Measurements from ENCODE around the gene GBP4.

The GBP4 gene

GRCh38 chr1:89199525-89200031 is 836 bp upstream of the GBP4 start:
- H3K4me3 ChIP-seq (ENCODE audit: low read depth in 1 of 2, low read length in 2 of 2), result peak overlapping the region; percentile 67 to 96
- H3K27ac ChIP-seq (ENCODE audit: low read length), result peak overlapping the region; percentile 91
- H3K4me1 ChIP-seq (ENCODE audit: control insufficient read depth in 1 of 2, insufficient read depth in 2 of 2, low read length in 2 of 2), result peaks cover 0 to 4% of the 10 kb centered on the region in 2 donors
- no peaks in the 10 kb centered on the region for H3K36me3 ChIP-seq (ENCODE audit: control insufficient read depth in 1 of 2, insufficient read depth in 2 of 2, low read length in 2 of 2)
- H3K27me3 ChIP-seq (ENCODE audit: low read depth, low read length), result no peaks in the 10 kb centered on the region
- no peaks in the 10 kb centered on the region for H3K9me3 ChIP-seq (ENCODE audit: control insufficient read depth in 1 of 2, low read length in 2 of 2)

GRCh38 chr1:89198081-89198480 is 661 bp downstream of the GBP4 start:
- peak overlapping the region; percentile 91 for H3K27ac ChIP-seq (ENCODE audit: low read length)
- H3K4me3 ChIP-seq (ENCODE audit: low read depth in 1 of 2, low read length in 2 of 2), result peak overlapping the region; percentile 67 to 96
- H3K9me3 ChIP-seq (ENCODE audit: control insufficient read depth in 1 of 2, low read length in 2 of 2), result no peaks in the 10 kb centered on the region
- peaks cover 0 to 4% of the 10 kb centered on the region in 2 donors for H3K4me1 ChIP-seq (ENCODE audit: control insufficient read depth in 1 of 2, insufficient read depth in 2 of 2, low read length in 2 of 2)
- H3K36me3 ChIP-seq (ENCODE audit: control insufficient read depth in 1 of 2, insufficient read depth in 2 of 2, low read length in 2 of 2), result no peaks in the 10 kb centered on the region
- H3K27me3 ChIP-seq (ENCODE audit: low read depth, low read length), result no peaks in the 10 kb centered on the region

- no peaks in the 10 kb centered on the region for H3K4me1 ChIP-seq (ENCODE audit: control insufficient read depth in 1 of 2, insufficient read depth in 2 of 2, low read length in 2 of 2)
- no peak overlapping the region for H3K27ac ChIP-seq (ENCODE audit: low read length)
- no peaks in the 10 kb centered on the region for H3K27me3 ChIP-seq (ENCODE audit: low read depth, low read length)
- no peak overlapping the region for H3K4me3 ChIP-seq (ENCODE audit: low read depth in 1 of 2, low read length in 2 of 2)
- no peaks in the 10 kb centered on the region for H3K9me3 ChIP-seq (ENCODE audit: control insufficient read depth in 1 of 2, low read length in 2 of 2)
- H3K36me3 ChIP-seq (ENCODE audit: control insufficient read depth in 1 of 2, insufficient read depth in 2 of 2, low read length in 2 of 2), result no peaks in the 10 kb centered on the region
Measured at GRCh38 chr1:89195476-89195875, 3.3 kb downstream of the GBP4 start.

- no peaks in the 10 kb centered on the region for H3K27me3 ChIP-seq (ENCODE audit: low read depth, low read length)
- peaks cover 3 to 7% of the 10 kb centered on the region in 2 donors for H3K36me3 ChIP-seq (ENCODE audit: control insufficient read depth in 1 of 2, insufficient read depth in 2 of 2, low read length in 2 of 2)
- no peaks in the 10 kb centered on the region for H3K4me1 ChIP-seq (ENCODE audit: control insufficient read depth in 1 of 2, insufficient read depth in 2 of 2, low read length in 2 of 2)
- H3K27ac ChIP-seq (ENCODE audit: low read length), result no peak overlapping the region
- no peak overlapping the region for H3K4me3 ChIP-seq (ENCODE audit: low read depth in 1 of 2, low read length in 2 of 2)
- no peaks in the 10 kb centered on the region for H3K9me3 ChIP-seq (ENCODE audit: control insufficient read depth in 1 of 2, low read length in 2 of 2)
Measured at GRCh38 chr1:89191314-89191713, 7.4 kb downstream of the GBP4 start.

GRCh38 chr1:89190017-89190416 is 8.7 kb downstream of the GBP4 start:
- Histone ChIP-seq H3K27ac (ENCODE audit: low read length) (no peak overlapping the region), H3K36me3 (ENCODE audit: control insufficient read depth in 1 of 2, insufficient read depth in 2 of 2, low read length in 2 of 2) (peaks cover 10 to 13% of the 10 kb centered on the region in 2 donors), H3K9me3 (ENCODE audit: control insufficient read depth in 1 of 2, low read length in 2 of 2) (no peaks in the 10 kb centered on the region), H3K27me3 (ENCODE audit: low read depth, low read length) (no peaks in the 10 kb centered on the region), H3K4me1 (ENCODE audit: control insufficient read depth in 1 of 2, insufficient read depth in 2 of 2, low read length in 2 of 2) (no peaks in the 10 kb centered on the region), H3K4me3 (ENCODE audit: low read depth in 1 of 2, low read length in 2 of 2) (no peak overlapping the region)

- Histone ChIP-seq H3K27me3 (ENCODE audit: low read depth, low read length) (no peaks in the 10 kb centered on the region), H3K4me1 (ENCODE audit: control insufficient read depth in 1 of 2, insufficient read depth in 2 of 2, low read length in 2 of 2) (no peaks in the 10 kb centered on the region), H3K36me3 (ENCODE audit: control insufficient read depth in 1 of 2, insufficient read depth in 2 of 2, low read length in 2 of 2) (peaks cover 5 to 10% of the 10 kb centered on the region in 2 donors), H3K27ac (ENCODE audit: low read length) (no peak overlapping the region), H3K4me3 (ENCODE audit: low read depth in 1 of 2, low read length in 2 of 2) (no peak overlapping the region), H3K9me3 (ENCODE audit: control insufficient read depth in 1 of 2, low read length in 2 of 2) (peaks cover 3% of the 10 kb centered on the region in 2 donors)
Measured at GRCh38 chr1:89179343-89179742, 19.4 kb downstream of the GBP4 start.

- Histone ChIP-seq H3K4me3 (ENCODE audit: low read depth in 1 of 2, low read length in 2 of 2) (no peak overlapping the region), H3K4me1 (ENCODE audit: control insufficient read depth in 1 of 2, insufficient read depth in 2 of 2, low read length in 2 of 2) (no peaks in the 10 kb centered on the region), H3K9me3 (ENCODE audit: control insufficient read depth in 1 of 2, low read length in 2 of 2) (no peaks in the 10 kb centered on the region), H3K27me3 (ENCODE audit: low read depth, low read length) (no peaks in the 10 kb centered on the region), H3K36me3 (ENCODE audit: control insufficient read depth in 1 of 2, insufficient read depth in 2 of 2, low read length in 2 of 2) (no peaks in the 10 kb centered on the region), H3K27ac (ENCODE audit: low read length) (no peak overlapping the region)
Measured at GRCh38 chr1:89176971-89177370, 21.8 kb downstream of the GBP4 start.

- Histone ChIP-seq H3K4me3 (ENCODE audit: low read depth in 1 of 2, low read length in 2 of 2) (no peak within 1 kb of the TSS), H3K27ac (ENCODE audit: low read length) (no peak within 1 kb of the TSS), H3K36me3 (ENCODE audit: control insufficient read depth in 1 of 2, insufficient read depth in 2 of 2, low read length in 2 of 2) (no peaks in the 10 kb centered on the region), H3K27me3 (ENCODE audit: low read depth, low read length) (no peaks in the 10 kb centered on the region), H3K9me3 (ENCODE audit: control insufficient read depth in 1 of 2, low read length in 2 of 2) (no peaks in the 10 kb centered on the region), H3K4me1 (ENCODE audit: control insufficient read depth in 1 of 2, insufficient read depth in 2 of 2, low read length in 2 of 2) (no peaks in the 10 kb centered on the region)
Measured at GRCh38 chr1:89175601-89176256, 23.0 kb downstream of the GBP4 start, which contains the start of gene GBP7. Gene GBP7 (minus strand): TSS chr1:89176003. CDS start chr1:89171935, 4,068 bp downstream.

- H3K4me1 ChIP-seq (ENCODE audit: control insufficient read depth in 1 of 2, insufficient read depth in 2 of 2, low read length in 2 of 2), result no peaks in the 10 kb centered on the region
- no peak overlapping the region for H3K4me3 ChIP-seq (ENCODE audit: low read depth in 1 of 2, low read length in 2 of 2)
- H3K27ac ChIP-seq (ENCODE audit: low read length), result no peak overlapping the region
- no peaks in the 10 kb centered on the region for H3K9me3 ChIP-seq (ENCODE audit: control insufficient read depth in 1 of 2, low read length in 2 of 2)
- H3K36me3 ChIP-seq (ENCODE audit: control insufficient read depth in 1 of 2, insufficient read depth in 2 of 2, low read length in 2 of 2), result no peaks in the 10 kb centered on the region
- no peaks in the 10 kb centered on the region for H3K27me3 ChIP-seq (ENCODE audit: low read depth, low read length)
Measured at GRCh38 chr1:89174491-89174890, 24.3 kb downstream of the GBP4 start.

GRCh38 chr1:89172468-89173143 is 26.1 kb downstream of the GBP4 start:
- no peaks in the 10 kb centered on the region for H3K27me3 ChIP-seq (ENCODE audit: low read depth, low read length)
- H3K4me3 ChIP-seq (ENCODE audit: low read depth in 1 of 2, low read length in 2 of 2), result no peak overlapping the region
- H3K27ac ChIP-seq (ENCODE audit: low read length), result no peak overlapping the region
- no peaks in the 10 kb centered on the region for H3K36me3 ChIP-seq (ENCODE audit: control insufficient read depth in 1 of 2, insufficient read depth in 2 of 2, low read length in 2 of 2)
- no peaks in the 10 kb centered on the region for H3K9me3 ChIP-seq (ENCODE audit: control insufficient read depth in 1 of 2, low read length in 2 of 2)
- no peaks in the 10 kb centered on the region for H3K4me1 ChIP-seq (ENCODE audit: control insufficient read depth in 1 of 2, insufficient read depth in 2 of 2, low read length in 2 of 2)

GRCh38 chr1:89171067-89171438 is 27.7 kb downstream of the GBP4 start:
- H3K27me3 ChIP-seq (ENCODE audit: low read depth, low read length), result no peaks in the 10 kb centered on the region
- H3K36me3 ChIP-seq (ENCODE audit: control insufficient read depth in 1 of 2, insufficient read depth in 2 of 2, low read length in 2 of 2), result no peaks in the 10 kb centered on the region
- no peak overlapping the region for H3K4me3 ChIP-seq (ENCODE audit: low read depth in 1 of 2, low read length in 2 of 2)
- no peaks in the 10 kb centered on the region for H3K9me3 ChIP-seq (ENCODE audit: control insufficient read depth in 1 of 2, low read length in 2 of 2)
- H3K27ac ChIP-seq (ENCODE audit: low read length), result no peak overlapping the region
- no peaks in the 10 kb centered on the region for H3K4me1 ChIP-seq (ENCODE audit: control insufficient read depth in 1 of 2, insufficient read depth in 2 of 2, low read length in 2 of 2)
